ENCODE measurements around the gene FOXD1.
A peak's percentile ranks its signal among the peaks of the same experiment; 100 is the strongest.

Gene FOXD1

GRCh38 chr5:73438645-73439470, 9.7 kb downstream of the FOXD1 start:
- DNase-seq, result no peak

- DNase-seq, result no peak
Measured at GRCh38 chr5:73437777-73438644, 10.6 kb downstream of the FOXD1 start.

GRCh38 chr5:73437101-73437776, 11.3 kb downstream of the FOXD1 start:
- no peak for DNase-seq

- no peak for DNase-seq
Measured at GRCh38 chr5:73436535-73437100, 12.0 kb downstream of the FOXD1 start.

GRCh38 chr5:73435759-73436534, 12.6 kb downstream of the FOXD1 start:
- no peak for DNase-seq

- no peak for DNase-seq
Measured at GRCh38 chr5:73434907-73435306, 13.7 kb downstream of the FOXD1 start.

GRCh38 chr5:73434461-73434860, 14.1 kb downstream of the FOXD1 start:
- DNase-seq, result no peak

GRCh38 chr5:73433982-73434342, 14.6 kb downstream of the FOXD1 start:
- DNase-seq, result no peak

- no peak for DNase-seq
Measured at GRCh38 chr5:73433272-73433981, 15.2 kb downstream of the FOXD1 start.

- DNase-seq, result no peak
Measured at GRCh38 chr5:73431204-73431851, 17.2 kb downstream of the FOXD1 start.

- no peak for DNase-seq
Measured at GRCh38 chr5:73426034-73426433, 22.5 kb downstream of the FOXD1 start.

- no peak for DNase-seq
Measured at GRCh38 chr5:73424556-73424977, 24.0 kb downstream of the FOXD1 start.

- DNase-seq, result no peak
Measured at GRCh38 chr5:73422164-73422563, 26.4 kb downstream of the FOXD1 start.

GRCh38 chr5:73420666-73421065, 27.9 kb downstream of the FOXD1 start:
- no peak for DNase-seq

GRCh38 chr5:73419465-73420390, 28.8 kb downstream of the FOXD1 start:
- DNase-seq, result no peak

- no peak for DNase-seq
Measured at GRCh38 chr5:73419117-73419464, 29.5 kb downstream of the FOXD1 start.

- peak; percentile 8 for DNase-seq
Measured at GRCh38 chr5:73418244-73418691, 30.3 kb downstream of the FOXD1 start.

- peak; percentile 54 for DNase-seq
Measured at GRCh38 chr5:73417303-73418034, 31.1 kb downstream of the FOXD1 start.

GRCh38 chr5:73415617-73416016, 33.0 kb downstream of the FOXD1 start:
- no peak for DNase-seq

Data from NCI-H345 (cell line).